Left lung (tissue), 10 donors: Measurements from ENCODE around the gene CDK6. TPM values are rescaled to one million over a fixed set of nuclear protein-coding genes. Genes with fewer than 3 reads are reported as not detected.

Experiments used
- ATAC-seq: fragments of 200-7000 bp; cut with Tn5 transposase; one replicate; pipeline ENCODE4 v1.9.1; 2020; ENCODE audit warnings: moderate library complexity
- DNase-seq, 4 donors: peaks; one replicate each; pipeline ENCODE4 v3.0.0-alpha.2; 2013 to 2020
- H3K27ac ChIP-seq, 2 donors: fragments of 200-600 bp; sonication (generic) in 1 of 2; one replicate each; pipeline versions ENCODE4 v1.5.0 to v1.8.0; 2020 to 2021
- H3K27me3 ChIP-seq, 2 donors: fragments of 200-600 bp; sonication (generic) in 1 of 2; one replicate each; pipeline versions ENCODE4 v1.5.0 to v1.8.0; 2020 to 2021
- H3K36me3 ChIP-seq, 2 donors: fragments of 200-600 bp; sonication (generic) in 1 of 2; one replicate each; pipeline versions ENCODE4 v1.5.0 to v1.8.0; 2020 to 2021
- H3K4me1 ChIP-seq, 2 donors: fragments of 200-600 bp; one replicate each; pipeline ENCODE4 v1.8.0; 2021
- H3K4me3 ChIP-seq, 2 donors: fragments of 200-600 bp; sonication (generic) in 1 of 2; one replicate each; pipeline versions ENCODE4 v1.5.0 to v1.8.0; 2020 to 2021; ENCODE audit warnings: mild to moderate bottlenecking in 1 of 2
- H3K9me3 ChIP-seq, 2 donors: fragments of 200-600 bp; sonication (generic) in 1 of 2; one replicate each; pipeline versions ENCODE4 v1.5.0 to v1.8.0; 2020 to 2021
- CTCF ChIP-seq, 2 donors: fragments of 200-600 bp; sonication (generic) in 1 of 2; IDR thresholded peaks; one replicate each; pipeline versions ENCODE4 v1.5.0 to v1.8.0; 2021; ENCODE audit warnings: antibody characterized with exemption in 2 of 2
- intact Hi-C, 2 donors: fragments of 100-400 bp; cut with DNase I; formaldehyde crosslinking; loops; one replicate each; pipeline versions ENCODE4 v1.11.2 to v1.14.2; 2022
- polyA plus RNA-seq, 6 donors: library from polyadenylated mRNA; unstranded; fragments of 120-200 nt; gene quantifications; one replicate each; pipeline ENCODE4 v1.2.1, GENCODE V29; 2013; ENCODE audit not compliant: insufficient read length in 6 of 6
- total RNA-seq, 2 donors: library from RNA; stranded (reverse); fragmentation: NEBNext Ultra II Directional; extraction: Animal tissue kit (Norgen Biotek cat#: 25700); gene quantifications; one replicate each; pipeline ENCODE4 v1.2.1, GENCODE V29; 2021
- donor health status: DM: no; HTN: yes; CAD: no.
- donor health status: DM: no; HTN: no; CAD: no.

Gene CDK6
- total and polyA plus RNA-seq, 8 donors = 20.3 to 52.2 (median 43.7) TPM

GRCh38 chr7:92740134-92740533, 96.2 kb downstream of the CDK6 start:
- no peaks in the 10 kb centered on the region for H3K36me3 ChIP-seq
- no peaks in the 10 kb centered on the region for H3K27me3 ChIP-seq
- H3K9me3 ChIP-seq = no peaks in the 10 kb centered on the region
- ATAC-seq = no peak
- H3K27ac ChIP-seq = no peak overlapping the region
- no peak for TF ChIP-seq CTCF (IDR thresholded peaks at IDR 0.05)
- intact Hi-C loops = no loop called here
- no peak for DNase-seq
- H3K4me1 ChIP-seq = no peaks in the 10 kb centered on the region
- H3K4me3 ChIP-seq = no peak overlapping the region

GRCh38 chr7:92739091-92739490, 97.3 kb downstream of the CDK6 start:
- DNase-seq (no peak), ATAC-seq (no peak)
- Histone ChIP-seq H3K27me3 (no peaks in the 10 kb centered on the region), H3K4me1 (no peaks in the 10 kb centered on the region), H3K4me3 (no peak overlapping the region), H3K27ac (no peak overlapping the region), H3K36me3 (no peaks in the 10 kb centered on the region), H3K9me3 (no peaks in the 10 kb centered on the region)
- intact Hi-C loops = no loop called here
- no peak for TF ChIP-seq CTCF (IDR thresholded peaks at IDR 0.05)

GRCh38 chr7:92737706-92738105, 98.7 kb downstream of the CDK6 start:
- Histone ChIP-seq H3K4me1 (peaks cover 0 to under 1% of the 10 kb centered on the region in 2 donors), H3K27me3 (no peaks in the 10 kb centered on the region), H3K36me3 (no peaks in the 10 kb centered on the region), H3K27ac (no peak overlapping the region), H3K4me3 (no peak overlapping the region), H3K9me3 (no peaks in the 10 kb centered on the region)
- intact Hi-C loops = no loop called here
- DNase-seq = no peak
- ATAC-seq = no peak
- no peak for TF ChIP-seq CTCF (IDR thresholded peaks at IDR 0.05)

- Histone ChIP-seq H3K36me3 (no peaks in the 10 kb centered on the region), H3K4me3 (no peak overlapping the region), H3K9me3 (no peaks in the 10 kb centered on the region), H3K4me1 (peaks cover 0 to 9% of the 10 kb centered on the region in 2 donors), H3K27ac (no peak overlapping the region), H3K27me3 (no peaks in the 10 kb centered on the region)
- ATAC-seq (no peak), DNase-seq (no peak)
- TF ChIP-seq CTCF (IDR thresholded peaks at IDR 0.05) = no peak
- intact Hi-C loops = no loop called here
Observed at GRCh38 chr7:92736870-92737269, 99.5 kb downstream of the CDK6 start.

- TF ChIP-seq CTCF (IDR thresholded peaks at IDR 0.05) = no peak
- Histone ChIP-seq H3K27ac (no peak overlapping the region), H3K4me1 (peaks cover 0 to 16% of the 10 kb centered on the region in 2 donors), H3K27me3 (no peaks in the 10 kb centered on the region), H3K4me3 (no peak overlapping the region), H3K36me3 (no peaks in the 10 kb centered on the region), H3K9me3 (no peaks in the 10 kb centered on the region)
- ATAC-seq = no peak
- DNase-seq = no peak
- intact Hi-C loops = no loop called here
Observed at GRCh38 chr7:92735707-92736106, 100.7 kb downstream of the CDK6 start.
